HCT116 (cell line): Measurements from ENCODE around the gene TRIM13. TPM values are rescaled to one million over a fixed set of nuclear protein-coding genes. Genes with fewer than 3 reads are reported as not detected.

Experiments
- ATAC-seq: fragments of 200-7000 bp; cut with Tn5 transposase; 2 replicates; pipeline ENCODE4 v1.9.1; 2020; ENCODE audit warnings: mild to moderate bottlenecking, moderate library complexity
- BruUV-seq: library from RNA; stranded (reverse); fragments of 400-500 nt; replicated peaks from 2 replicates; lab custom pipeline; 2021; lab: Mats Ljungman, UMichigan
- CTCF ChIA-PET: fragments of 300-600 bp; sonication (Branson Sonifier 250); formaldehyde crosslinking; loops from one replicate; lab custom pipeline; 2021; ENCODE audit warnings: antibody characterized with exemption; lab: Charles Lee
- POLR2A ChIA-PET: fragments of 300-600, 350-600 bp; sonication (Branson Sonifier 250); formaldehyde crosslinking; loops from one replicate; lab custom pipeline; 2021; ENCODE audit warnings: antibody characterized with exemption; lab: Charles Lee
- RAD21 ChIA-PET, 2 experiments: fragments of 300-600 bp; sonication (Branson Sonifier 250); formaldehyde crosslinking; loops; one replicate each; lab custom pipeline; 2023; ENCODE audit warnings: low total read pairs in 2 of 2; ENCODE audit not compliant: uncharacterized antibody in 2 of 2, unreplicated experiment in 2 of 2, low non-redundant PET in 1 of 2; lab: Charles Lee
- DNase-seq: peaks from one replicate; pipeline ENCODE4 v3.0.0-alpha.2; 2010; ENCODE audit warnings: low read depth, low spot score
- H2AFZ ChIP-seq: fragments of 200-600 bp; shearing (Covaris generic), sonication (generic); 2 replicates; pipeline ENCODE4 v1.6.1; 2017; ENCODE audit warnings: low read depth, mixed run types, mixed read lengths, antibody characterized with exemption, low read length; ENCODE audit not compliant: poor library complexity, severe bottlenecking
- H3K27ac ChIP-seq: 2 replicates; pipeline ENCODE4 v1.5.1; 2012; ENCODE audit warnings: low read depth, low read length
- H3K27me3 ChIP-seq: fragments of 200-600 bp; sonication (generic); 2 replicates; pipeline ENCODE4 v1.6.1; 2016; ENCODE audit warnings: mixed run types, low read length, mixed read lengths; ENCODE audit not compliant: insufficient read depth
- H3K36me3 ChIP-seq, 2 experiments: fragments of 200-500 bp in 1 of 2; fragments of 200-600 bp in 1 of 2; sonication (Bioruptor generic) in 1 of 2; sonication (generic) in 1 of 2; 2 replicates each; pipeline versions ENCODE4 v1.5.1 to v1.6.1; 2014 to 2016; ENCODE audit warnings: low read length in 2 of 2, inconsistent platforms in 1 of 2, mixed read lengths in 1 of 2, mixed run types in 1 of 2; ENCODE audit not compliant: insufficient read depth in 2 of 2, control insufficient read depth in 1 of 2
- H3K4me1 ChIP-seq, 2 experiments: fragments of 200-600 bp in 1 of 2; sonication (generic) in 1 of 2; 2 replicates each; pipeline versions ENCODE4 v1.5.1 to v1.6.1; 2012 to 2017; ENCODE audit warnings: low read length in 2 of 2, inconsistent platforms in 1 of 2, mild to moderate bottlenecking in 1 of 2, mixed read lengths in 1 of 2, mixed run types in 1 of 2, moderate library complexity in 1 of 2; ENCODE audit not compliant: insufficient read depth in 2 of 2, control insufficient read depth in 1 of 2
- H3K4me2 ChIP-seq: fragments of 200-600 bp; sonication (generic); 2 replicates; pipeline ENCODE4 v1.6.1; 2017; ENCODE audit warnings: mixed run types, low read length, mixed read lengths
- H3K4me3 ChIP-seq, 2 experiments: fragments of 200-600 bp in 1 of 2; sonication (generic) in 1 of 2; replicated peaks in 1 of 2; 2 replicates each; pipeline ENCODE4 v1.5.1; 2011 to 2016; ENCODE audit warnings: low read length in 2 of 2, control low read depth in 1 of 2, low read depth in 1 of 2, mild to moderate bottlenecking in 1 of 2, mixed read lengths in 1 of 2, mixed run types in 1 of 2
- H3K79me2 ChIP-seq: fragments of 200-600 bp; sonication (generic); 2 replicates; pipeline ENCODE4 v1.6.1; 2017; ENCODE audit warnings: mild to moderate bottlenecking, mixed run types, low read length, moderate library complexity, mixed read lengths; ENCODE audit not compliant: insufficient read depth
- H3K9ac ChIP-seq: fragments of 200-600 bp; sonication (generic); 2 replicates; pipeline ENCODE4 v1.6.1; 2016; ENCODE audit warnings: low read length, mixed read lengths
- H3K9me2 ChIP-seq: fragments of 200-600 bp; sonication (generic), shearing (Covaris generic); 2 replicates; pipeline ENCODE4 v1.6.1; 2017; ENCODE audit warnings: mixed run types, mild to moderate bottlenecking, moderate library complexity; ENCODE audit not compliant: insufficient read depth
- H3K9me3 ChIP-seq, 2 experiments: fragments of 200-500 bp in 1 of 2; fragments of 200-600 bp in 1 of 2; sonication (Bioruptor generic) in 1 of 2; sonication (generic) in 1 of 2; 2 replicates each; pipeline ENCODE4 v1.6.1; 2014 to 2017; ENCODE audit warnings: low read length in 2 of 2, mixed read lengths in 2 of 2, inconsistent platforms in 1 of 2, low read depth in 1 of 2, mild to moderate bottlenecking in 1 of 2, mixed run types in 1 of 2, moderate library complexity in 1 of 2; ENCODE audit not compliant: control insufficient read depth in 1 of 2, insufficient read depth in 1 of 2
- H4K20me1 ChIP-seq: fragments of 200-600 bp; sonication (generic), shearing (Covaris generic); 2 replicates; pipeline ENCODE4 v1.6.1; 2017; ENCODE audit warnings: mixed run types, mild to moderate bottlenecking, moderate library complexity; ENCODE audit not compliant: insufficient read depth
- CEBPB ChIP-seq: IDR thresholded peaks from 2 replicates; pipeline ENCODE4 v1.6.1; 2012; ENCODE audit warnings: low read depth
- JUND ChIP-seq: IDR thresholded peaks from 2 replicates; pipeline ENCODE4 v1.6.1; 2012
- POLR2A ChIP-seq: IDR thresholded peaks from 2 replicates; pipeline ENCODE4 v1.7.0; 2011; ENCODE audit warnings: borderline replicate concordance; ENCODE audit not compliant: insufficient read depth, insufficient read length; ENCODE audit errors: extremely low read depth
- POLR2AphosphoS5 ChIP-seq: IDR thresholded peaks from 2 replicates; pipeline ENCODE4 v1.6.1; 2011; ENCODE audit warnings: mild to moderate bottlenecking, low read depth, low read length, moderate library complexity
- RAD21 ChIP-seq: IDR thresholded peaks from 2 replicates; pipeline ENCODE4 v1.6.1; 2012; ENCODE audit warnings: low read depth, mild to moderate bottlenecking
- SP1 ChIP-seq: IDR thresholded peaks from 2 replicates; pipeline ENCODE4 v1.6.1; 2012; ENCODE audit warnings: low read depth
- ZNF274 ChIP-seq: fragments of 200-500 bp; sonication (Bioruptor generic); IDR thresholded peaks from 2 replicates; pipeline ENCODE4 v1.6.1; 2014; ENCODE audit warnings: mild to moderate bottlenecking, low read depth, low read length, inconsistent platforms
- intact Hi-C: fragments of 100-400 bp; cut with micrococcal nuclease; formaldehyde crosslinking; loops from 2 replicates; pipeline ENCODE4 v1.10.0; 2022
- total RNA-seq: library from RNA; stranded (reverse); gene quantifications from one replicate; pipeline ENCODE4 v1.2.1, GENCODE V29; 2021; ENCODE audit not compliant: unreplicated experiment
- TF ChIP-seq, protein P1 (sequence below): IDR thresholded peaks from 2 replicates; pipeline ENCODE4 v1.6.1; 2012
- TF ChIP-seq, protein P2 (sequence below), 3 experiments: fragments of 200-600 bp in 1 of 3; sonication (generic) in 1 of 3; IDR thresholded peaks in 2 of 3; conservative IDR thresholded peaks in 1 of 3; 2 replicates each; pipeline ENCODE4 v1.5.1; 2012 to 2017; ENCODE audit warnings: low read depth in 2 of 3, low read length in 2 of 3, antibody characterized with exemption in 1 of 3, borderline replicate concordance in 1 of 3, control low read depth in 1 of 3, mild to moderate bottlenecking in 1 of 3, mixed read lengths in 1 of 3, mixed run types in 1 of 3, moderate library complexity in 1 of 3; ENCODE audit not compliant: insufficient read depth in 1 of 3

TRIM13 gene
- total RNA-seq, 1 experiment from 2014 or later, result 24.6 TPM

DNA sequence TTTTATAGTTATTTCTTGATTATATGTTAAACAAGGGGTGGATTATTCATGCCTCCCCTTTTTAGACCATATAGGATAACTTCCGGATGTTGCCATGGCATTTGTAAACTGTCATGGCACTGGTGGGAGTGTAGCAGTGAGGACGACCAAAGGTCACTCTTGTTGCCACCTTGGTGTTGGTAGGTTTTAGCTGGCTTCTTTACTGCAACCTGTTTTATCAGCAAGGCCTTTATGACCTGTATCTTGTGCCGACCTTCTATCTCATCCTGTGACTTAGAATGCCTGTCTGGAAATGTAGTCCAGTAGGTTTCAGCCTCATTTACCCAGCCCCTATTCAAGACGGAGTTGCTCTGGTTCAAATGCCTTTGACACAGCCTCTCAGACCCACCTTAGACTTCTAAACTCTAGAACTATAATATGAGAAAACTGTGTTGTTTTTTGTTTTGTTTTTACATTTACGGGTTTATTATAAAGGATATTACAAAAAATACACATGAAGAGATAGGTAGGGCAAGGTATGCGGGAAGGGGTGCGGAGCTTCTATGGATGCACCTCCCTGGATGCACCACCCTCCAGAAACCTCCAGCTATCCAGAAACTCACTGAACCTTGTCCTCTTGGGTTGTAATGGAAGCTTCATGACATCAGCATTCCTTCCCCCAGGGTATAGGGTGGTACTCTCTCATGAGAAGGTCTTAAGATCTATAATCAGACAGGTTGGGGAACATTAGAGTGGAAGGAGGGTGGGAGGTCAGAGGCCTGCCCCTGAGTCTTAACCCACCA, 44.9 kb upstream of the TRIM13 start:
- POLR2A ChIA-PET, result no interaction called here
- CTCF ChIA-PET, result no interaction called here
- RAD21 ChIA-PET, result no interaction called here
- H2AFZ ChIP-seq, result no peak overlapping the region
- no peaks in the 10 kb centered on the region for H3K4me1 ChIP-seq
- BruUV-seq, result no TSS peak
- no peak overlapping the region for H3K4me2 ChIP-seq
- no peaks in the 10 kb centered on the region for H3K9me3 ChIP-seq
- no peaks in the 10 kb centered on the region for H3K36me3 ChIP-seq
- no peaks in the 10 kb centered on the region for H4K20me1 ChIP-seq
- no peak overlapping the region for H3K9ac ChIP-seq
- TF ChIP-seq CEBPB (no peak), ZNF274 (no peak)
- TF ChIP-seq, all 23 proteins: peak for 0
- Histone ChIP-seq H3K9me2 (no peaks in the 10 kb centered on the region), H3K27ac (no peak overlapping the region), H3K4me3 (no peak overlapping the region), H3K27me3 (no peaks in the 10 kb centered on the region), H3K79me2 (no peaks in the 10 kb centered on the region)
- DNase-seq (no peak), ATAC-seq (no peak)
- intact Hi-C loops, result no loop called here

DNA sequence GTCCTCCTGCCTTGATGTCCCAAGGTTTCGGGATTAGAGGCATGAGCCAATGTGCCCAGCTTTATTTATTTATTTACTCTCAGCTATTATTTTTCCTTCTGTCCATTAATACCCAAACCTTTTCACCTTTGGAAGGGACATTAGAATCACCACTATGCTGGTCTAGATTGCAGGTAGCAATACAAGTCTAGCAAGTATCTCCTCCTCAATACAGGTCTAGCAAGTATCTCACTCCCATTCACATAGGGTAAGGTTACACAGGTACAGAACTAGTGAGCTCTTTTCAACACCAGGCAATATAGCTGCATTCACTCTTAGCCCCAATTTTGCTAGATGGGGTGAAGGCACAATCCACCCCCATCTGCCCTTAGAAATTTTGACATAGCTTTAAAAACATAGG, 43.3 kb upstream of the TRIM13 start:
- intact Hi-C loops, result no loop called here
- TF ChIP-seq, protein P1, sequence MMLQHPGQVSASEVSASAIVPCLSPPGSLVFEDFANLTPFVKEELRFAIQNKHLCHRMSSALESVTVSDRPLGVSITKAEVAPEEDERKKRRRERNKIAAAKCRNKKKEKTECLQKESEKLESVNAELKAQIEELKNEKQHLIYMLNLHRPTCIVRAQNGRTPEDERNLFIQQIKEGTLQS, result no peak
- TF ChIP-seq JUND, result no peak
- TF ChIP-seq, protein P2, sequence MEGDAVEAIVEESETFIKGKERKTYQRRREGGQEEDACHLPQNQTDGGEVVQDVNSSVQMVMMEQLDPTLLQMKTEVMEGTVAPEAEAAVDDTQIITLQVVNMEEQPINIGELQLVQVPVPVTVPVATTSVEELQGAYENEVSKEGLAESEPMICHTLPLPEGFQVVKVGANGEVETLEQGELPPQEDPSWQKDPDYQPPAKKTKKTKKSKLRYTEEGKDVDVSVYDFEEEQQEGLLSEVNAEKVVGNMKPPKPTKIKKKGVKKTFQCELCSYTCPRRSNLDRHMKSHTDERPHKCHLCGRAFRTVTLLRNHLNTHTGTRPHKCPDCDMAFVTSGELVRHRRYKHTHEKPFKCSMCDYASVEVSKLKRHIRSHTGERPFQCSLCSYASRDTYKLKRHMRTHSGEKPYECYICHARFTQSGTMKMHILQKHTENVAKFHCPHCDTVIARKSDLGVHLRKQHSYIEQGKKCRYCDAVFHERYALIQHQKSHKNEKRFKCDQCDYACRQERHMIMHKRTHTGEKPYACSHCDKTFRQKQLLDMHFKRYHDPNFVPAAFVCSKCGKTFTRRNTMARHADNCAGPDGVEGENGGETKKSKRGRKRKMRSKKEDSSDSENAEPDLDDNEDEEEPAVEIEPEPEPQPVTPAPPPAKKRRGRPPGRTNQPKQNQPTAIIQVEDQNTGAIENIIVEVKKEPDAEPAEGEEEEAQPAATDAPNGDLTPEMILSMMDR (IDR thresholded peaks at IDR 0.05 in 2 of 3, conservative IDR thresholded peaks at IDR 0.05 in 1 of 3; ENCODE audit: borderline replicate concordance in 1 of 3, insufficient read depth in 1 of 3, low read depth in 2 of 3, low read length in 2 of 3), result no peak
- no peak for TF ChIP-seq ZNF274
- TF ChIP-seq RAD21, result no peak
- no peak for TF ChIP-seq CEBPB
- no peak for TF ChIP-seq POLR2AphosphoS5
- TF ChIP-seq SP1, result no peak
- TF ChIP-seq POLR2A, result no peak
- H3K9me3 ChIP-seq, result no peaks in the 10 kb centered on the region
- H4K20me1 ChIP-seq, result no peaks in the 10 kb centered on the region
- H3K27me3 ChIP-seq, result no peaks in the 10 kb centered on the region
- no peak overlapping the region for H2AFZ ChIP-seq
- no peak overlapping the region for H3K27ac ChIP-seq
- no peak for DNase-seq
- H3K79me2 ChIP-seq, result no peaks in the 10 kb centered on the region
- no TSS peak for BruUV-seq
- H3K36me3 ChIP-seq, result no peaks in the 10 kb centered on the region
- POLR2A ChIA-PET, result no interaction called here
- H3K4me1 ChIP-seq, result no peaks in the 10 kb centered on the region
- RAD21 ChIA-PET, result no interaction called here
- H3K9me2 ChIP-seq, result no peaks in the 10 kb centered on the region
- ATAC-seq, result no peak
- no peak overlapping the region for H3K4me3 ChIP-seq
- H3K4me2 ChIP-seq, result no peak overlapping the region
- no peak overlapping the region for H3K9ac ChIP-seq
- CTCF ChIA-PET, result interaction anchor here (0.7 kb wide), 1 partner anchor 17 kb away, joined by 3 read pairs; the partner anchor contains the start of gene SPRYD7
